Right lobe of liver (tissue), 6 donors: Measurements from ENCODE around the gene KRTAP5-2. TPM values are rescaled to one million over a fixed set of nuclear protein-coding genes. Genes with fewer than 3 reads are reported as not detected.

Source experiments
- ATAC-seq, 4 donors: fragments of 200-7000 bp; cut with Tn5 transposase; one replicate each; pipeline ENCODE4 v1.9.1; 2020; ENCODE audit warnings: mild to moderate bottlenecking in 4 of 4, moderate library complexity in 4 of 4
- DNase-seq, 3 donors: peaks; one replicate each; pipeline ENCODE4 v3.0.0-alpha.2; 2020
- H3K27ac ChIP-seq, 3 donors: fragments of 200-600 bp; one replicate each; pipeline ENCODE4 v1.8.0; 2022
- H3K27me3 ChIP-seq, 2 donors: fragments of 200-600 bp; one replicate each; pipeline ENCODE4 v1.8.0; 2022
- H3K36me3 ChIP-seq, 4 donors: fragments of 200-600 bp; sonication (generic) in 1 of 4; one replicate each; pipeline versions ENCODE4 v1.5.1 to v1.8.0; 2017 to 2022; ENCODE audit warnings: control low read depth in 1 of 4
- H3K4me1 ChIP-seq, 4 donors: fragments of 200-600 bp; sonication (generic) in 1 of 4; one replicate each; pipeline versions ENCODE4 v1.5.1 to v1.8.0; 2017 to 2022; ENCODE audit warnings: control low read depth in 1 of 4
- H3K4me3 ChIP-seq, 3 donors: fragments of 200-600 bp; one replicate each; pipeline ENCODE4 v1.8.0; 2022
- H3K9me3 ChIP-seq, 4 donors: fragments of 200-600 bp; sonication (generic) in 1 of 4; one replicate each; pipeline versions ENCODE4 v1.5.1 to v1.8.0; 2017 to 2022; ENCODE audit warnings: control low read depth in 1 of 4
- CTCF ChIP-seq, 4 donors: fragments of 200-600 bp in 3 of 4; fragments of 450-650 bp in 1 of 4; IDR thresholded peaks; one replicate each; pipeline versions ENCODE4 v1.5.1 to v1.8.0; 2016 to 2022; ENCODE audit warnings: antibody characterized with exemption in 4 of 4, mild to moderate bottlenecking in 2 of 4
- POLR2A ChIP-seq: fragments of 450-650 bp; IDR thresholded peaks from one replicate; pipeline ENCODE4 v1.6.1; 2017; ENCODE audit warnings: antibody characterized with exemption, mild to moderate bottlenecking
- WGBS: methylation state at CpG from one replicate; pipeline ENCODE4 v1.1.6; 2018; ENCODE audit warnings: low coverage, low lambda C conversion rate; ENCODE audit not compliant: insufficient coverage; ENCODE audit errors: missing lambda C conversion rate; 5-methylcytosine and 5-hydroxymethylcytosine counted together
- intact Hi-C, 2 donors: fragments of 100-400 bp; cut with DNase I; formaldehyde crosslinking; loops; one replicate each; pipeline versions ENCODE4 v1.11.2 to v1.14.1; 2022
- total RNA-seq, 6 experiments: library from RNA; depleted of rRNA in 2 of 6; stranded (reverse); fragments of >200 nt in 2 of 6; fragmentation: NEBNext Ultra II Directional in 3 of 6; extraction: Animal tissue kit (Norgen Biotek cat#: 25700) in 3 of 6; gene quantifications; one replicate each; pipeline versions ENCODE4 v1.1.0 to v1.2.4, GENCODE V29; 2016 to 2023
- donor health status: DM: no; HTN: yes; CAD: no.
- donor health status: DM: no; HTN: no; CAD: no.
- donor health status: DM: no; HTN: no; CAD: no.
- donor health status: DM: no; HTN: yes; CAD: no.
- donor health status: DM: no; HTN: yes; CAD: no.

Gene KRTAP5-2
- total RNA-seq, 6 experiments from 2014 or later, result not detected

DNA sequence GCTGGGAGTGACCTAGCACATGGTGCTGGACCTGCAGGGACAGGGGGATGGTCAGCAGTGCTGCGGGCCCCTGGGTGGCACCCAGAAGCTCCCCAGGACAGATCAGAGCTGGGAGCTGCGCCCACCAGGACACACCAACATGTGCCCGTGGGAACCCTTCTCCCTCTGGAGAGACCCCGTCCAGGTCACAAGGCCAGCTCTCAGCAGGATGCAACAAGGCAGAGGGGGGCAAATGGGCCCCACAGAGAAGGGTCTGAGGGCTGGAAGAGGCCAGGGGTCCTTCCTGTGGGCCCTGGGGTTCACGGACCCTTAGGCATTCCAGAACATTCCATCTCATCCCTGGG is 32.2 kb downstream of the KRTAP5-2 start:
- H3K27ac ChIP-seq, result no peak overlapping the region
- H3K27me3 ChIP-seq, result no peaks in the 10 kb centered on the region
- H3K36me3 ChIP-seq, result no peaks in the 10 kb centered on the region
- TF ChIP-seq CTCF (IDR thresholded peaks at IDR 0.05), result no peak
- TF ChIP-seq POLR2A, result no peak
- H3K9me3 ChIP-seq, result no peaks in the 10 kb centered on the region
- no CpG with 5 or more reads among the region's 5 CpGs for WGBS
- intact Hi-C loops, result no loop called here
- no peaks in the 10 kb centered on the region for H3K4me1 ChIP-seq
- DNase-seq (no peak), ATAC-seq (no peak)
- H3K4me3 ChIP-seq, result no peak overlapping the region

DNA sequence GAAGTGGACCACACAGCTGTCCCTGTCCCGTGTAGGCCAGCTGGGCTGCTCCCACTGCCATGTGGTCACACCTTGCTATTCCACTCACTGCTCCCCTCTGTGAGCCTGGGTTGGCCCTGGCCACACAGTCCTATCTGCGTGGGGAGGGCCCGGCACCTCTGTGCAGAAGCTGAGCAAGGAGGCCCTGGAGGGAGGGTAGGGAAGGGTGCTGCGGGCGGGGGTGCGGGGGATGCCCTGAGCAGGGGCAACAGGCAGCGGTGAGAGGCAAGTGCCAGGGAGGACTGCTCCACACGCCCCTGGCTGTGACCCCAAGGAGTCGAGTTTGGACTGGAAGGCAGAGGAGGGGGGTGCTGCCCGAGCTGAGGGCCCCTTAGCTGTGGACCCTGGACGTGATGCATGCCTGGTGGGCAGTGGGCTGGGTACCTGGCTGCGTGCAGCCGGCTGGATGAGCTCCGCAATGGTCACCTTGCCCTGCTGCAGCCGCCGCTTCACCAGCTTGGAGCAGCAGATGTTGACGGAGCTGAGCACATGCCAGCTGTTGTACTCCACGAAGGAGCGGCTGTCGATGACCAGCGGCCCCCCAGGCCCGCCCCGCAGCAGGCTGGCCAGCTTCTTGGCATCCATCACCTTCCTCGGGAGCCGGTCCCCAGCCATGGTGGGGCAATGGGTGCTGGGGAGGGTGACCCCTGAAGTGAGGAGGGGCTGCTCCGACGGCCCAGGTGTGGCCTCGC is 32.8 kb downstream of the KRTAP5-2 start:
- intact Hi-C loops, result no loop called here
- ATAC-seq (no peak), DNase-seq (no peak)
- H3K9me3 ChIP-seq, result no peaks in the 10 kb centered on the region
- no peaks in the 10 kb centered on the region for H3K27me3 ChIP-seq
- WGBS, result no CpG with 5 or more reads among the region's 28 CpGs
- no peak overlapping the region for H3K4me3 ChIP-seq
- H3K36me3 ChIP-seq, result no peaks in the 10 kb centered on the region
- no peak for TF ChIP-seq CTCF (IDR thresholded peaks at IDR 0.05)
- no peak for TF ChIP-seq POLR2A
- no peak overlapping the region for H3K27ac ChIP-seq
- no peaks in the 10 kb centered on the region for H3K4me1 ChIP-seq

DNA sequence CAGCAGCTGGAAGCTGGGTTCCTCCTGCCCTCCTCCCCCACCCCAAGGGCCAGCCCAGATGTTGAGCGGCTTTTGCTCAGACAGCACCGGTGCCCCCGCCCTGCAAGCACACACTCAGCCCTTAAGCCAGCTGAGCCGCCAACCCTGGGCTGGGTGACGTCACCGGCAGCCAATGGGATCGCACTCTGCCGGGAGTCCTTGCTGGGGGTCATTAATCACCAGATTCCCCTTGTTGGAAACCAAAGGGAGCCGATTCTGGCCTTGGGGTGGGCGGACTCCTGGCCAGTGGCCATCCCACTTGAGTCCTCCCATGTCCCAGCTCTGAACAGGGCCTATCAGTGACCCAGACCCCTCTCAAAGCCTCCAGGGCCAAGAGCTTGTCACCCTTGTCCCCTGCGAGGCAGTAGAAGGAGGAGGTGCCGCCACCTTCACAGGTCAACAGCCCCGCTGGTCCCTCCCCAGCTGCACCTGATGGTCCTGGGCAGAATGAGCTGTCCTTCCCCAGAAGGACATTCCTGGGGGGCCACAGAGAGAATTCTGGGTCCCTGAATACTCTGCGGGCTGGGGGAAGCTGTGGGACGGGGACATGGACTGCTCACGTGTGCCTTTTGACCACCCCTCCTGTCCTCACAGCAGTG is 33.4 kb downstream of the KRTAP5-2 start:
- Histone ChIP-seq H3K9me3 (no peaks in the 10 kb centered on the region), H3K27me3 (no peaks in the 10 kb centered on the region), H3K4me3 (no peak overlapping the region), H3K4me1 (peaks cover 0 to 3% (median 1%) of the 10 kb centered on the region in 4 donors), H3K36me3 (no peaks in the 10 kb centered on the region), H3K27ac (no peak overlapping the region)
- intact Hi-C loops, result no loop called here
- no peak for TF ChIP-seq POLR2A
- no peak for TF ChIP-seq CTCF (IDR thresholded peaks at IDR 0.05)
- peak in 1 of 4 donors; percentile 3 for ATAC-seq
- WGBS, result 80% methylated on average over 1 of the region's 16 CpGs
- DNase-seq, result no peak

DNA sequence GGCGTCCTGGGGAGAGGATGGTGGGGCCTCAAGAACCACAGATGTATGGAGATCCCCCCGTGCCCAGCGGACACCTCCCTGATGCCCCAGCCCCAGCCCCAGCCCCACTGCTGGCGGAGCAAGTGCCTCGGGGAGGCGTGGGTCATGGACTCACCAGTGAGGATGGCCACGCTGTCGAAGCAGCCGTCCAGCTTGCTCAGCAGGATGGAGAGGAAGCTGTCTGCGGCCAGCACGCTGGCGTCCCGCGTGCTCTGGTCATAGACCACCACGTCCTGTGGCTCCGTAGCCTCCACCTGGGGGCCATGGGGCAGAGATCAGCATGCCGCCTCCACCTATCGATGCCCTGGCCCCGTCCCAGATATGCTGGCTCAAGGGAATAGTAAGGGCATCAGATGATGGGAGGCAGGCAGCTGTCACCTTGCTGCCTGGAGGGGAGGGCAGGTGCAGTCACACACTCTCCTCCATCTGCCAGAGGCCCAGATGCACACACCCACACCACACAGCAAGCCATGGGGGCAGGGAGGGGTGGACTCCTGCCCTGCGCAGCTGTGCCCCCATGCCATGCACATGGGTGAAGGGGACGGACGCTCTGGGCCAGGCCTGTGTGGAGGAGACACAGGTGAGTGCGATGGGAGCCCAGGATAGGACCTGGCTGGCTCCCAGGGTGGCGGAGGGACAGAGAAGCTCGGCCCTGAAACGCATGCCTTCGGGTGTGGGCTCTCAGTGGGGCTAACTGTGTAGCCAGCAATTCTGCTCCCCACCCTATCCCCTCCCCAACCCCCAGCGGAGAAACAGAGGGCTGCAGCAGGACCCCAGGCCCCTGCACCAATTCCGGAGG is 34.2 kb downstream of the KRTAP5-2 start:
- Histone ChIP-seq H3K27ac (no peak overlapping the region), H3K36me3 (no peaks in the 10 kb centered on the region), H3K27me3 (no peaks in the 10 kb centered on the region), H3K4me1 (peaks cover 0 to 8% (median 3%) of the 10 kb centered on the region in 4 donors), H3K9me3 (no peaks in the 10 kb centered on the region), H3K4me3 (no peak overlapping the region)
- no peak for ATAC-seq
- no CpG with 5 or more reads among the region's 29 CpGs for WGBS
- intact Hi-C loops, result no loop called here
- no peak for DNase-seq
- TF ChIP-seq POLR2A, result no peak
- no peak for TF ChIP-seq CTCF (IDR thresholded peaks at IDR 0.05)
